Liver (tissue), 9 donors: ENCODE measurements around the gene SLC24A3. TPM values are rescaled to one million over a fixed set of nuclear protein-coding genes. Genes with fewer than 3 reads are reported as not detected.

Experiments
- DNase-seq: peaks from one replicate; pipeline ENCODE4 v3.0.0-alpha.2; 2017; ENCODE audit warnings: low spot score
- H3K27ac ChIP-seq, 2 donors: one replicate each; pipeline ENCODE4 v1.7.0; 2013; ENCODE audit warnings: inconsistent platforms in 2 of 2, low read length in 2 of 2, control low read depth in 1 of 2, low read depth in 1 of 2, mild to moderate bottlenecking in 1 of 2
- H3K27me3 ChIP-seq, 4 donors: one replicate each; pipeline versions ENCODE4 v1.6.1 to v1.7.0; 2013; ENCODE audit warnings: low read length in 3 of 4, inconsistent platforms in 1 of 4, mild to moderate bottlenecking in 1 of 4, moderate library complexity in 1 of 4; ENCODE audit not compliant: control insufficient read depth in 4 of 4, insufficient read depth in 4 of 4
- H3K36me3 ChIP-seq, 4 donors: one replicate each; pipeline versions ENCODE4 v1.6.1 to v1.7.0; 2013; ENCODE audit warnings: low read length in 3 of 4, mild to moderate bottlenecking in 3 of 4, low read depth in 1 of 4, moderate library complexity in 1 of 4; ENCODE audit not compliant: control insufficient read depth in 4 of 4, insufficient read depth in 3 of 4
- H3K4me1 ChIP-seq, 4 donors: one replicate each; pipeline versions ENCODE4 v1.6.1 to v1.7.0; 2013; ENCODE audit warnings: low read length in 3 of 4, mild to moderate bottlenecking in 3 of 4, moderate library complexity in 1 of 4; ENCODE audit not compliant: control insufficient read depth in 4 of 4, insufficient read depth in 4 of 4
- H3K4me3 ChIP-seq, 3 donors: one replicate each; pipeline versions ENCODE4 v1.6.1 to v1.7.0; 2013; ENCODE audit warnings: low read length in 3 of 3, control low read depth in 1 of 3, low read depth in 1 of 3, mild to moderate bottlenecking in 1 of 3
- H3K9ac ChIP-seq, 2 donors: one replicate each; pipeline ENCODE4 v1.7.0; 2013; ENCODE audit warnings: low read length in 2 of 2, mild to moderate bottlenecking in 2 of 2, moderate library complexity in 2 of 2, control low read depth in 1 of 2, low read depth in 1 of 2
- H3K9me3 ChIP-seq, 4 donors: one replicate each; pipeline versions ENCODE4 v1.6.1 to v1.7.0; 2013; ENCODE audit warnings: low read length in 3 of 4; ENCODE audit not compliant: control insufficient read depth in 4 of 4
- ATF3 ChIP-seq: IDR thresholded peaks from 2 replicates; pipeline ENCODE4 v1.6.1; 2016; ENCODE audit warnings: antibody characterized with exemption
- CTCF ChIP-seq: fragments of 150-350 bp; IDR thresholded peaks from 2 replicates; pipeline ENCODE4 v1.5.1; 2017; ENCODE audit warnings: improper control_type of control experiment, low read depth, low read length; ENCODE audit not compliant: missing input control
- EGR1 ChIP-seq, 2 donors: IDR thresholded peaks; 2 replicates each; pipeline ENCODE4 v1.6.1; 2016 to 2018; ENCODE audit warnings: antibody characterized with exemption in 2 of 2, low read depth in 2 of 2
- FOXA1 ChIP-seq: IDR thresholded peaks from 2 replicates; pipeline ENCODE4 v1.6.1; 2016; ENCODE audit warnings: antibody characterized with exemption
- FOXA2 ChIP-seq: IDR thresholded peaks from 2 replicates; pipeline ENCODE4 v1.6.1; 2016; ENCODE audit warnings: antibody characterized with exemption
- GABPA ChIP-seq, 2 donors: IDR thresholded peaks in 1 of 2; conservative IDR thresholded peaks in 1 of 2; 2 replicates each; pipeline ENCODE4 v1.6.1; 2016; ENCODE audit warnings: antibody characterized with exemption in 2 of 2, mild to moderate bottlenecking in 1 of 2, moderate library complexity in 1 of 2
- HNF4A ChIP-seq, 2 donors: conservative IDR thresholded peaks; 2 replicates each; pipeline ENCODE4 v1.6.1; 2016; ENCODE audit warnings: antibody characterized with exemption in 2 of 2, mild to moderate bottlenecking in 2 of 2
- HNF4G ChIP-seq: IDR thresholded peaks from 2 replicates; pipeline ENCODE4 v1.6.1; 2016; ENCODE audit warnings: antibody characterized with exemption
- JUND ChIP-seq, 2 donors: IDR thresholded peaks; 2 replicates each; pipeline ENCODE4 v1.6.1; 2016; ENCODE audit warnings: antibody characterized with exemption in 2 of 2
- MAX ChIP-seq: IDR thresholded peaks from 2 replicates; pipeline ENCODE4 v1.6.1; 2016; ENCODE audit warnings: antibody characterized with exemption
- NR2F2 ChIP-seq: IDR thresholded peaks from 2 replicates; pipeline ENCODE4 v1.6.1; 2016; ENCODE audit warnings: antibody characterized with exemption
- RAD21 ChIP-seq, 2 donors: IDR thresholded peaks; 2 replicates each; pipeline ENCODE4 v1.6.1; 2016; ENCODE audit warnings: antibody characterized with exemption in 2 of 2, mild to moderate bottlenecking in 2 of 2
- REST ChIP-seq: IDR thresholded peaks from 2 replicates; pipeline ENCODE4 v1.6.1; 2016; ENCODE audit warnings: antibody characterized with exemption, mild to moderate bottlenecking
- RXRA ChIP-seq, 2 donors: IDR thresholded peaks; 2 replicates each; pipeline ENCODE4 v1.6.1; 2017 to 2018; ENCODE audit warnings: antibody characterized with exemption in 2 of 2, mild to moderate bottlenecking in 1 of 2
- SP1 ChIP-seq: IDR thresholded peaks from 2 replicates; pipeline ENCODE4 v1.6.1; 2018; ENCODE audit warnings: antibody characterized with exemption, mild to moderate bottlenecking
- TAF1 ChIP-seq: conservative IDR thresholded peaks from 2 replicates; pipeline ENCODE4 v1.6.1; 2016; ENCODE audit warnings: antibody characterized with exemption, mild to moderate bottlenecking
- YY1 ChIP-seq: IDR thresholded peaks from 2 replicates; pipeline ENCODE4 v1.6.1; 2016; ENCODE audit warnings: antibody characterized with exemption, mild to moderate bottlenecking
- ZBTB33 ChIP-seq: IDR thresholded peaks from 2 replicates; pipeline ENCODE4 v1.6.1; 2016; ENCODE audit warnings: antibody characterized with exemption
- WGBS: extraction: QIAGEN DNeasy Blood & Tissue Kit; methylation state at CpG from one replicate; pipeline ENCODE4 v1.1.7; 2013; 5-methylcytosine and 5-hydroxymethylcytosine counted together
- polyA plus RNA-seq, 2 donors: library from polyadenylated mRNA; stranded (reverse) in 1 of 2; unstranded in 1 of 2; fragments of 200-250 nt in 1 of 2; fragments of >200 nt in 1 of 2; fragmentation: Nextera tagmentation in 1 of 2; extraction: Ambion mirVana in 1 of 2; gene quantifications; one replicate each; pipeline versions ENCODE4 v1.2.1 to v1.2.3, GENCODE V29; 2013 to 2015
- total RNA-seq, 2 donors: library from RNA; depleted of rRNA; stranded (reverse); fragments of >200 nt; gene quantifications; one replicate each; pipeline ENCODE4 v1.2.3, GENCODE V29; 2014
- donor health status: healthy.
- donor health status: healthy.
- donor health status: healthy.
- donor health status: healthy.
- donor health status: healthy.

Gene SLC24A3
- total and polyA plus RNA-seq, 4 donors, result 0.28 to 1.8 (median 0.46) TPM

GRCh38 chr20:19435821-19436220 lies 223.4 kb downstream of the SLC24A3 start:
- TF ChIP-seq RXRA (IDR thresholded peaks at IDR 0.05) (no peak), HNF4G (no peak), HNF4A (conservative IDR thresholded peaks at IDR 0.05) (no peak), NR2F2 (no peak), REST (no peak), MAX (no peak), ZBTB33 (no peak), SP1 (no peak), EGR1 (IDR thresholded peaks at IDR 0.05; ENCODE audit: low read depth in 2 of 2) (no peak), JUND (IDR thresholded peaks at IDR 0.05) (no peak), TAF1 (no peak), FOXA2 (no peak), FOXA1 (no peak)
- no peaks in the 10 kb centered on the region for H3K36me3 ChIP-seq
- no peak overlapping the region for H3K27ac ChIP-seq
- no peak overlapping the region for H3K4me3 ChIP-seq
- no peaks in the 10 kb centered on the region for H3K9me3 ChIP-seq
- H3K27me3 ChIP-seq, result no peaks in the 10 kb centered on the region
- H3K4me1 ChIP-seq, result no peaks in the 10 kb centered on the region
- DNase-seq, result no peak
- H3K9ac ChIP-seq, result no peak overlapping the region

- Histone ChIP-seq H3K27ac (no peak overlapping the region), H3K9ac (no peak overlapping the region), H3K4me1 (no peaks in the 10 kb centered on the region), H3K4me3 (no peak overlapping the region), H3K9me3 (peaks cover 0 to 3% (median 1%) of the 10 kb centered on the region in 4 donors), H3K27me3 (no peaks in the 10 kb centered on the region), H3K36me3 (no peaks in the 10 kb centered on the region)
- WGBS, result 74% methylated on average over 2 of the region's 2 CpGs
- no peak for TF ChIP-seq ZBTB33
- no peak for TF ChIP-seq RXRA (IDR thresholded peaks at IDR 0.05)
- TF ChIP-seq REST, result no peak
- no peak for TF ChIP-seq EGR1 (IDR thresholded peaks at IDR 0.05; ENCODE audit: low read depth in 2 of 2)
- TF ChIP-seq YY1, result no peak
- TF ChIP-seq MAX, result no peak
- TF ChIP-seq FOXA1, result no peak
- no peak for TF ChIP-seq ATF3
- no peak for TF ChIP-seq NR2F2
- TF ChIP-seq TAF1, result no peak
- TF ChIP-seq FOXA2, result no peak
- no peak for TF ChIP-seq GABPA (IDR thresholded peaks at IDR 0.05 in 1 of 2, conservative IDR thresholded peaks at IDR 0.05 in 1 of 2)
- no peak for TF ChIP-seq SP1
- TF ChIP-seq JUND (IDR thresholded peaks at IDR 0.05), result no peak
- no peak for TF ChIP-seq HNF4A (conservative IDR thresholded peaks at IDR 0.05)
- no peak for TF ChIP-seq RAD21 (IDR thresholded peaks at IDR 0.05)
- TF ChIP-seq CTCF, result no peak
- no peak for TF ChIP-seq HNF4G
- DNase-seq, result peak; percentile 17
Observed at GRCh38 chr20:19438488-19438887, 226.0 kb downstream of the SLC24A3 start.
